COLO668 (cell line): ENCODE data around the gene SUSD6.

Experiments
- DNase-seq: peaks from one replicate; lab custom pipeline; 2025; ENCODE audit not compliant: unreplicated experiment; lab: John Stamatoyannopoulos, UW

The SUSD6 gene

GRCh38 chr14:69611172-69612013, at the start of gene SUSD6:
SUSD6 (plus strand) TSS chr14:69611596; CDS start chr14:69658593, 46,997 bp downstream.
- peak; percentile 99 for DNase-seq

DNA sequence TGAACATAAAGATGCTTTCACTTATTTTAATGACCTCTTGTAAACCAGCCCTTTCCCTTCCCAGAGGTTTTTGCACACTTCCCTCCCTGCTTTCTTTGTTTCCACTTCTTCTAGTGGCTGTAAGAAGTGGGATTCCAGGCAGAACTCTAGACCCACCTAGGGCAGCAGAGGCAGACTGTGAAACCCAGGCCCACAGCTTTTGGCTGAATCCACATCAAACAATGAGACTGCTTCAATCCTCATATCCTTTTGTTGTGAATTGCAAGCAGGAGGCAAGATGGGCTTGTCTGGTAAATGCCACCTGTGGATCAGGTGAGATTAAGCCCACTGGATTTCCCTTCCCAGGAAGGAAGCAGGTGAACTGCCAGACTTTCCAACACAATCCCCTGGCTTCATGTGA, 49.5 kb upstream of the SUSD6 start:
- DNase-seq, result no peak

DNA sequence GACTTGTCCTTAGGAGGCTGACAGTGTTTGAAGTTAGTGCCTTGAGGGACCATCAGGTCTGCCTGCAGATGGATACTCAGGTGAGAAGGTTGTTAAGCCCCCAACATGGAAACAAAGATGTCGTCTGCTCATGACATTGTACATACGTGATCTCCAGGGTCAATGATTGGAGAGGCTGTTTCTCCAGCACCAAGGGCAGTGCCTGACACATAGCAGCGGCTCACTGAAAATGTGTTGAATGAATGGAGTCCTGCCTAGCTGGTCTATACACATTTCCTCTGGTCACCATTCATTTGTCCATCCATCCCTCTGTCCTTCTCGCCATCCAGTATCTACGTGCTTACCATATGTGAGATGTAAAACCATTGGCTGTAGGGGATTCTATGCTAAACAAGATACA, 43.8 kb upstream of the SUSD6 start:
- no peak for DNase-seq

DNA sequence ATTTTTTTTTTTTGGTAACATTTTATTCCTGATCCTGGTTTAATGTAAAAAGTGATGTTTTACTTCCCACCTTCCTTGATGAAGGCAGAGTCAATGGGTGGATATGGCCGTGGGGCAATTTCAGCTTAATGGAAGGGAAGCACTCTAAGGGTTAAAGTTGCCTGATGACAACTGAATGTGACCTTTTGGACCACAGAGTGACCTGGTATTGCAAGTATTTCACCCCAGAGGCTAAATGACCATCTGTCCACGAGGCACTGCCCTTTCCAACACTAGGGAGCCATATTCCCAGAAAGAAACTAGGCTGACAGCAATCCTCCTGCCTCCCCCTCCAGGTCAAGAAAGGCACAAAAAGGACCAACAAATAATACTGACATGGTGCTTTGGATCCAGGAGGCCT, 41.5 kb upstream of the SUSD6 start:
- no peak for DNase-seq

DNA sequence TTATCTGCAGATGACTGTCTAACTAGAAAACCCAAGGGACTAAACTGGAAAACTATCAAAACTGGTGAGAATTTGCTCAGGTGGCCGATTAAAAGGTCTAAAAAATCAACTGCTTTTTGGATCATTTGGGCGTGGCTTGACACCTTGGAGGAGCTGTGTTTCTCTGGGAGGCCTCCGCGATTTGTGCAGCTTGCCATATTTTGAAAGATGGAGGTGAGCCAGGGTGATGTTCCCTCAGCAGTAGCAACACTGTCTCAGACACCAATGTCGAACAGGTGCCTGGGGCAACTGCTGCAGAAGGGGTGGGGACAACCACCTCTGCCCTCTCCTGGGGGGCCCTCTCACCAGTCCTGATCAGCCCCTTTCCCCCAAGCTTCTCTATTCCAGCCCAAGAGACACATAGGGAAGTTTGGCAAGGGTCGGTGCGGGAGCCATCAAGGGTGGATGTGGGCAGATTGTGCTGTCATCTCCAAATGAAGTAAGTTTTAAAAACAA, 40.5 kb upstream of the SUSD6 start:
- no peak for DNase-seq

- peak; percentile 89 for DNase-seq
Observed at GRCh38 chr14:69571449-69572029, 39.9 kb upstream of the SUSD6 start.

DNA sequence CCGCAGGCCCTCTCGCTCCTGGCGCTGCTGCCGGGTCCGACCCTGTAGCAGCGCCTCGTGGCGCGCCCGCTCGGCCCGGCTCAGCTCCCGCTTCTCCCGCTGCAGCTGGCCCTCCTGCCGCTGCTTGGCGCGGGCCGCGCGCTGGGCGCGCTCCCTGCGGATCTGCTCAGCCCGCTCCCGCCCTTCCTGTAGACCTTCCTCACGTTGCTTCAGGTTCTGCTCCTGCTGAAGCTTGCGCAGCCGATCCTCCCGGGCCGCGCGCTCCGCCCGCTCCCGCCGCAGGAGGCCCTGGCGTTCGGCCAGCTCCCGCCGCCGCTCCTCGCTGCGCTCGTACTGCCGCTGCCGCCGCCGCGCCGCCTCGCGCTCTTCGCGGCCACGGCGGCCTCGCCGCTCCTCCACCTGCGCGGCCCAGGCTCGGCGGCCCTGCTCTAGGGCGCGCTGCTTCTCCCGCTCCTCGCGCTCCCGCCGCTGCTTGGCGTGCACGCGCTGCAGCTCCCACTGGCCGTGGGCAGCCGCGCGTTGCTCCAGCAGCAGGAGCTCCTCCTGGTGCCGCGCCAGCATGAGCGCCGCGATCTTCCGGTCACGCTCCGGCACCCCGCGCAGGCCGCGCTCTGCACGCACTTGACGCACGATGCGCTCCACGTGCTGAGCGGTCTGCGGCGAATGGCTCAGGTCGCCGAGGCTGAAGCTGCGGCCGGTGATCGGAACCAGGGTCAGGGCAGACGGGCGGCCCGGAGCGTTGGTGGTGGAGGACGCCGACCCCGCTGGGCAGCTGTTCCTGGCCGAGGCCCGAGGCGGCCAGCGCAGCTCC, 39.2 kb upstream of the SUSD6 start:
- DNase-seq, result peak; percentile 94

DNA sequence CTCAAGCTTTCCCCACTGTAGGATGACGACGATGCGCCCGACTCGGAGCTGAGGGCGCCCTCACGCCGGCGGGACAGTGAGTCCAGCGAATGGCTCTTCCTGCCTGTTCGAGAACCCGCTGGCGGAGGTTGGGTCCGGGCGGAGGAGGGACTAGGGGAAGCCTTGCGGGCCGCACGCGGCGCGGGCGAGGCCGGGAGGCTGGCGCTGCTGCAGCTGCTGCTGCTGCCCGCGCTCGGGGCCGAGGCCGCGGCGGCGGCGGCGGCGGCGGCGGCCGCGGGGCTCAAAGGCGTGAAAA, 38.6 kb upstream of the SUSD6 start:
- peak; percentile 58 for DNase-seq

- DNase-seq, result no peak
Observed at GRCh38 chr14:69573205-69573830, 38.1 kb upstream of the SUSD6 start.

DNA sequence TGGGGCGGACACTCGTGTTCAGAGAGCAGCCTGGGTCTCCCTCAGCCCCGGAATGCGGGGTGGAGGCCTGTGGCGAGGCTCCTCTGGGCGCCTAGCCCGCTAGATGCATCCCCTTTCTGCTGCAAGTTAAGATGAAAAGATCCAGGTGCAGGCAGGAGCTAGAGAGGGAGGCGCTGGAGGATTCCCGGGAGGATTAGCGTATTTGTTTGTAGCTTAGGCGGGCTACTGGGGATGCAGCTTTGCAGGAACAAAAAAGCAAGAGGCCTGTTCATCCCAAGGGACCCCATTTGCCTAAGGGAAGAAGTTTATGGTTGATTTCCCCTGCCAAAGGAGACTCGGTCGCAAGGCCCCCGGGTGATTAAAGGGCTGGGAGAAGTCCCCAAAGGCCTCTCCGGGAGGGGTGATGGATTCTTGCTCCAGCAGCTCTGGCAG, 37.5 kb upstream of the SUSD6 start:
- peak; percentile 73 for DNase-seq

DNA sequence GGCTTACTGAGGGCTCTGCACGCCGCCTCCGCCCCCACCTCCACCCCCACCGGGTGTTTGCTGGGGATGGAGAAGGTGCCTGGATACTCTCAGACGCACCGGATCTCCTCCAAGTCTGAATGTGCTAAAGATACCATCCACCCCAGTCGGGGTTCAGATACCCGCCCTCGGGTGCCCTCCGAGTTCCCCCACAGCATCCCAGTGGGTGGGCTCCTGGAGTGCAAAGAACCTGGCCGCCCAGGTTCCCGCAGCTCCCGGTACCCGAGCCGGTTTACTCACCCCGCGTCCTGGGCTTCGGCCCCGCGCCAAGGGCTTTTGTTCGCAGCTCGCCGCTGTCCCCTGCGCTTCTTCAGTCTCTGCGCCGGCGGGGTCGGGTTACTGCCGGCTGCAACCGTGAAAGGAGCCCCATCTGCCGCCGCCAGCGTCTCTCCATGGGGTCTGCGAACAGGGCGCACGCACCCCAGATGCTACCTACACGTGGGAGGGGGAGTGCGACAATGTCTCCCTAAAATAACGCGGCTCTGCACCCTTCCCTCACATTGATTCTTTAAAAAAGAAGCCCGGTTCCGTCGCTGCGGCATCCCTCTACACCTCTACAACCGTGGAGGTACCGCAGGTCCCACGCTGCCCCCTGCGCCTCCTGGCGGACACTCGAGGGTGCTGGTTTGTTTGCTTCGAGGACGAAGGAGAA, 37.0 kb upstream of the SUSD6 start, which contains the start of gene CCDC177:
Gene CCDC177, minus strand, starts transcription at position 609 of the 691 bp plus-strand sequence. CDS start 1,249 bp downstream, outside the sequence.
- peak; percentile 93 for DNase-seq

GRCh38 chr14:69574954-69575295, 36.5 kb upstream of the SUSD6 start:
- no peak for DNase-seq

- DNase-seq, result no peak
Observed at GRCh38 chr14:69579476-69579875, 31.9 kb upstream of the SUSD6 start.

GRCh38 chr14:69580009-69580577, 31.3 kb upstream of the SUSD6 start:
- DNase-seq, result peak; percentile 52

DNA sequence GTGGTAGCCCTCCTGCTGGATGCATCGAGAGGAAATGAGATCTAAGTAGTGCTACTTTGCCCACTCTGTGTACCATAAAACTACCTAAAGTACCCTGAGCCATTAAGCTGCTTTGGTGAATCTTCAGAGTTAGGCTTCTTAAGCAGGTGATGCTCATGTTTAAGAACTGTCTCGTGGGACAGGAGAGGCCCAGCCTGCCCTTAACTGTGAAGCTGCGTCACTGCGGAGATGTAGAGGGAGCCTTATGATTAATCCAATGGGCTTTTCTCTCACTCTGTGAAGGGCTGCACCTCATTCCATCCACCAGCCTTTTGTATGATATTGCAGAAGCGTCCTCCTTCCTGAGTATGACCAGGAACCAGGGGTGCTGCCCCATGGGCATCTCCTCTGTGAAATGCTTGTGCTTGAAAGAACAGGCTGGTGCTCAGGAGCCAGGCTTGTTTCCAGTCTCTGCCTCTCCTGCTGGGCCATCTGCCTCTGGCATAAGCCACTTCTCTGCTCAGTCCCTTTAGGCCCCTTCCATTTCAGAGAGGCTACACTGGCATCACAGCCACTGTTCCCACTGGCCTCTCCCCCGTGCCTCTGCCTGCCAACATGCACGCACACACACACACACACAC, 30.0 kb upstream of the SUSD6 start:
- no peak for DNase-seq

DNA sequence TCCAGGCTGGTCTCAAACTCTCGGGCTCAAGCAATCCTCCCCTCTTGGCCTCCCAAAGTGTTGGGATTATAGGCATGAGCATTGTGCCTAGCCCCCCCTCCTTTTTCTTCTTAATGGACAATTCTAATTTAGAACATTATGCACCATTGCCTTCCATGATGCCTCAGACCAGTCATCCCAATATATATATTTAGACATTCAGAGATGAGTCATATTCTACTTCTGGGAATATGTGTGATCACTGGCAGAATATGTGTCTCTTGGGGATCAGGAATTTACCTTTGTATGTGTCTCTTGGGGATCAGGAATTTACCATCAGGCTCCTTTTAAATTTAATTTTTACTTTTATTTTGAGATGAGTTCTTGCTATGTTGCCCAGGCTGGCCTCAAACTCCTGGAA, 29.2 kb upstream of the SUSD6 start:
- no peak for DNase-seq

DNA sequence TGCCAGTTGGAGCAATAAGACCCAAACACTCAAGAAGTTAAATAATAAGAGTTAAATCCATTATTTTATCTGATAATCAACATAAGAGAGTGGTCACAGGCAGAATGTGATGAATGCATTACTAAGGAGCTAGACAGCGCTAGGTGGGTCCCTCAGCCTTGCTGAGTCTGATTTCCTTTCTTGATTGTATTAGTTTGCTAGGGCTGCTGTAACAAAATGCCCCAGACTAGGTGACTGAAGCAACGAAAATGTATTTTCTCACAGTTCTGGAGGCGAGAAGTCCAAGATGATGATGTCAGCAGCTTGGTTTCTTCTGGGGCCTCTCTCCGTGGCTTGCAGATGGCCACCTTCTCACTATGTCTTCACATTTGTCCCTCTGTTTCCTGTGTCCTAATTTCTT, 28.6 kb upstream of the SUSD6 start:
- no peak for DNase-seq

GRCh38 chr14:69584389-69584788, 27.0 kb upstream of the SUSD6 start:
- no peak for DNase-seq

DNA sequence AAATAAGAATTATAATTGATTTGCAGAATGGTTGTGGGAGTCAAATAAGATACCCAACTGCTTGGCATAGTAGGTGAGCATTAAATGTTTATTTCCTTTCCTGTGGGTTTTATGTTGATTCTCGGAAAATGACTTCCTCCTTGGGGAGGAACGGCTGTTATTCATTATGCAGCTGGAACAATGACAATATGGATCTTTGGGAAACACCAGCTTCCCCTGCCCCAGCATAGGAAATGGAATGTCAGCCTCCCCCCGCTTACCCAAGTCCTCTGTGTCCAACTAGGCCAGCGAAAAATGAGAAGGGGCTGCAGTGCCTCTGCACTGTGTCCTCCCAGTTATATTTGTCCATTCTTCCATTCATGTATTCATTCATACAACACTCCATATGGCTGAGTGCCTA, 25.0 kb upstream of the SUSD6 start:
- DNase-seq, result no peak

GRCh38 chr14:69587389-69587788, 24.0 kb upstream of the SUSD6 start:
- DNase-seq, result no peak
